GM12891 (cell line): ENCODE data around the gene ZDHHC14.

ENCODE experiments used
- POLR2A ChIP-seq: IDR thresholded peaks from 2 replicates; pipeline ENCODE4 v1.6.1; 2011; ENCODE audit warnings: low read depth, low read length, control low read depth
- POLR2AphosphoS5 ChIP-seq: IDR thresholded peaks from 2 replicates; pipeline ENCODE4 v1.6.1; 2011; ENCODE audit warnings: low read depth, low read length, control low read depth
- POU2F2 ChIP-seq: IDR thresholded peaks from 2 replicates; pipeline ENCODE4 v1.6.1; 2011; ENCODE audit warnings: low read depth, mild to moderate bottlenecking, control low read depth, low read length, moderate library complexity
- TAF1 ChIP-seq: IDR thresholded peaks from 2 replicates; pipeline ENCODE4 v1.6.1; 2011; ENCODE audit warnings: low read depth, low read length, control low read depth

GRCh38 chr6:157657754-157658153 is 276.8 kb downstream of the ZDHHC14 start:
- no peak for TF ChIP-seq TAF1
- TF ChIP-seq POLR2A, result no peak
- no peak for TF ChIP-seq POLR2AphosphoS5
- TF ChIP-seq POU2F2, result no peak
